Natural killer cell (primary cell): Measurements from ENCODE around the gene RGR. TPM values are rescaled to one million over a fixed set of nuclear protein-coding genes. Genes with fewer than 3 reads are reported as not detected.

Experiments
- ATAC-seq, 3 donors: fragments of 150-1000 bp in 2 of 3; fragments of 200-7000 bp in 1 of 3; cut with Tn5 transposase; 1 replicate in 1 of 3; 2 replicates in 2 of 3; pipeline ENCODE4 v1.10.0; 2021; ENCODE audit warnings: mild to moderate bottlenecking in 2 of 3, moderate library complexity in 2 of 3
- DNase-seq, 2 donors: peaks; one replicate each; pipeline versions ENCODE4 v3.0.0 to v3.0.0-alpha.2; 2013 to 2021; ENCODE audit warnings: mixed read lengths in 1 of 2
- H3K27ac ChIP-seq: one replicate; pipeline ENCODE4 v1.5.1; 2013; ENCODE audit warnings: mild to moderate bottlenecking, low read length
- H3K27me3 ChIP-seq: one replicate; pipeline ENCODE4 v1.6.1; 2013; ENCODE audit warnings: low read length; ENCODE audit not compliant: control insufficient read depth, insufficient read depth
- H3K36me3 ChIP-seq: one replicate; pipeline ENCODE4 v1.6.1; 2013; ENCODE audit warnings: low read length; ENCODE audit not compliant: control insufficient read depth, insufficient read depth
- H3K4me1 ChIP-seq: one replicate; pipeline ENCODE4 v1.6.1; 2013; ENCODE audit warnings: low read length; ENCODE audit not compliant: control insufficient read depth, insufficient read depth
- H3K4me3 ChIP-seq: one replicate; pipeline ENCODE4 v1.5.1; 2013; ENCODE audit warnings: low read length
- H3K9me3 ChIP-seq: one replicate; pipeline ENCODE4 v1.6.1; 2013; ENCODE audit warnings: low read length; ENCODE audit not compliant: control insufficient read depth, insufficient read depth
- H3K27ac Mint-ChIP-seq, 2 donors: one replicate each; pipeline ENCODE4 v1.8.0; 2022; ENCODE audit warnings: mild to moderate bottlenecking in 2 of 2, mixed read lengths in 2 of 2, moderate library complexity in 1 of 2
- H3K27me3 Mint-ChIP-seq, 2 donors: one replicate each; pipeline ENCODE4 v1.8.0; 2022; ENCODE audit warnings: low read depth in 2 of 2, mixed read lengths in 2 of 2
- H3K36me3 Mint-ChIP-seq: one replicate; pipeline ENCODE4 v1.8.0; 2022; ENCODE audit warnings: mixed read lengths
- H3K4me1 Mint-ChIP-seq, 2 donors: one replicate each; pipeline ENCODE4 v1.8.0; 2022; ENCODE audit warnings: mixed read lengths in 2 of 2
- H3K4me3 Mint-ChIP-seq: one replicate; pipeline ENCODE4 v1.8.0; 2022; ENCODE audit warnings: mild to moderate bottlenecking, moderate library complexity, mixed read lengths
- H3K9me3 Mint-ChIP-seq, 2 donors: one replicate each; pipeline ENCODE4 v1.8.0; 2022; ENCODE audit warnings: mixed read lengths in 2 of 2
- WGBS: methylation state at CpG from one replicate; pipeline ENCODE4 v1.1.7; 2013; ENCODE audit warnings: missing lambda C conversion rate; ENCODE audit not compliant: insufficient coverage; 5-methylcytosine and 5-hydroxymethylcytosine counted together
- intact Hi-C: fragments of 100-400 bp; cut with micrococcal nuclease; formaldehyde crosslinking; loops from one replicate; pipeline ENCODE4 v1.14.2; 2022
- total RNA-seq, 4 donors: library from RNA; stranded (reverse); fragments of 120-200 nt in 1 of 4; gene quantifications; one replicate each; pipeline versions ENCODE4 v1.2.3 to v1.2.4, GENCODE V29; 2013 to 2022
- TF ChIP-seq, protein P1 (sequence below): fragments of 200-600 bp; IDR thresholded peaks from one replicate; pipeline ENCODE4 v1.8.0; 2022; ENCODE audit warnings: antibody characterized with exemption

RGR gene
- total RNA-seq, 3 donors from 2014 or later (not counting 1 experiment from before 2014, with no cell fraction given), result not detected

- no peaks in the 10 kb centered on the region for H3K9me3 Mint-ChIP-seq
- ATAC-seq, result no peak
- Histone ChIP-seq H3K4me3 (no peak overlapping the region), H3K36me3 (no peaks in the 10 kb centered on the region), H3K27me3 (no peaks in the 10 kb centered on the region), H3K4me1 (no peaks in the 10 kb centered on the region), H3K27ac (no peak overlapping the region), H3K9me3 (no peaks in the 10 kb centered on the region)
- TF ChIP-seq, protein P1, sequence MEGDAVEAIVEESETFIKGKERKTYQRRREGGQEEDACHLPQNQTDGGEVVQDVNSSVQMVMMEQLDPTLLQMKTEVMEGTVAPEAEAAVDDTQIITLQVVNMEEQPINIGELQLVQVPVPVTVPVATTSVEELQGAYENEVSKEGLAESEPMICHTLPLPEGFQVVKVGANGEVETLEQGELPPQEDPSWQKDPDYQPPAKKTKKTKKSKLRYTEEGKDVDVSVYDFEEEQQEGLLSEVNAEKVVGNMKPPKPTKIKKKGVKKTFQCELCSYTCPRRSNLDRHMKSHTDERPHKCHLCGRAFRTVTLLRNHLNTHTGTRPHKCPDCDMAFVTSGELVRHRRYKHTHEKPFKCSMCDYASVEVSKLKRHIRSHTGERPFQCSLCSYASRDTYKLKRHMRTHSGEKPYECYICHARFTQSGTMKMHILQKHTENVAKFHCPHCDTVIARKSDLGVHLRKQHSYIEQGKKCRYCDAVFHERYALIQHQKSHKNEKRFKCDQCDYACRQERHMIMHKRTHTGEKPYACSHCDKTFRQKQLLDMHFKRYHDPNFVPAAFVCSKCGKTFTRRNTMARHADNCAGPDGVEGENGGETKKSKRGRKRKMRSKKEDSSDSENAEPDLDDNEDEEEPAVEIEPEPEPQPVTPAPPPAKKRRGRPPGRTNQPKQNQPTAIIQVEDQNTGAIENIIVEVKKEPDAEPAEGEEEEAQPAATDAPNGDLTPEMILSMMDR, result no peak
- no peak for DNase-seq
- H3K27me3 Mint-ChIP-seq, result no peaks in the 10 kb centered on the region
- intact Hi-C loops, result no loop called here
- 92% methylated on average over 10 of the region's 11 CpGs for WGBS
- H3K36me3 Mint-ChIP-seq, result no peaks in the 10 kb centered on the region
- H3K27ac Mint-ChIP-seq, result no peak overlapping the region
- H3K4me3 Mint-ChIP-seq, result no peak overlapping the region
- H3K4me1 Mint-ChIP-seq, result peaks cover 0 to 7% of the 10 kb centered on the region in 2 donors
These were observed 31.8 kb upstream of the RGR start for GRCh38 chr10:84213076-84213475.

DNA sequence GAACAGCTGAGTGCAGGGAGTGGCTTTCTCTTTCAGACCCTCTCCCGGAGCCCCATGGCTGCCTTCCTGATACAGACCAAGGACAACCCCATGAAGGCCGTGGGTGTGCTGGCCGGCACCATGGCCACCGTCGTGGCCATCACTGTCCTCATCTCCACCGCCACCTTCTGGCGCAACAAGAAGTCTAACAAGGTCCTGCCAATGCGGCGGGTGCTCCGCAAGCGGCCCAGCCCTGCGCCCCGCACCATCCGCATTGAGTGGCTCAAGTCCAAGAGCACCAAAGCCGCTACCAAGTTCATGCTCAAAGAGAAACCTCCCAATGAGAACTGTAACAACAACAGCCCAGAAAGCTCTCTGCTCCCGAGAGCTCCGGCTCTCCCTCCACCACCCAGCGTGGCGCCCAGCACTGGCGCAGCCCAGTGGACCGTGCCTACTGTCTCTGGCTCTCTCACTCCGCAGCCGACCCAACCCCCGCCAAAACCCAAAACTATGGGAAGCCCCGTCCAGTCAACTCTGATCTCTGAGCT lies 30.7 kb upstream of the RGR start:
- H3K4me3 ChIP-seq, result no peak overlapping the region
- DNase-seq, result no peak
- peak; percentile 8 to 55 (median 28) for ATAC-seq
- peaks cover 0 to 7% of the 10 kb centered on the region in 2 donors for H3K4me1 Mint-ChIP-seq
- no peaks in the 10 kb centered on the region for H3K36me3 ChIP-seq
- H3K9me3 Mint-ChIP-seq, result no peaks in the 10 kb centered on the region
- no peak overlapping the region for H3K27ac ChIP-seq
- peak overlapping the region; percentile 51 for H3K4me3 Mint-ChIP-seq
- H3K27me3 ChIP-seq, result no peaks in the 10 kb centered on the region
- 76% methylated on average over 25 of the region's 25 CpGs for WGBS
- no peaks in the 10 kb centered on the region for H3K36me3 Mint-ChIP-seq
- H3K27ac Mint-ChIP-seq, result no peak overlapping the region
- H3K9me3 ChIP-seq, result no peaks in the 10 kb centered on the region
- intact Hi-C loops, result loop anchor here (2.0 kb wide), 1 partner anchor 65 kb away; no protein-coding TSS in a partner anchor
- H3K4me1 ChIP-seq, result no peaks in the 10 kb centered on the region
- TF ChIP-seq, protein P1, result no peak
- H3K27me3 Mint-ChIP-seq, result no peaks in the 10 kb centered on the region

GRCh38 chr10:84214612-84215235 lies 30.1 kb upstream of the RGR start:
- peaks cover 0 to 5% of the 10 kb centered on the region in 2 donors for H3K27me3 Mint-ChIP-seq
- H3K36me3 ChIP-seq, result no peaks in the 10 kb centered on the region
- intact Hi-C loops, result loop anchor here (2.0 kb wide), 1 partner anchor 66 kb away; no protein-coding TSS in a partner anchor
- H3K4me1 Mint-ChIP-seq, result peaks cover 0 to 7% of the 10 kb centered on the region in 2 donors
- H3K4me3 Mint-ChIP-seq, result peak overlapping the region; percentile 51
- peak; percentile 54 to 57 for DNase-seq
- peak; percentile 73 to 97 (median 92) for ATAC-seq
- no peaks in the 10 kb centered on the region for H3K27me3 ChIP-seq
- no peaks in the 10 kb centered on the region for H3K9me3 ChIP-seq
- H3K9me3 Mint-ChIP-seq, result no peaks in the 10 kb centered on the region
- no peak overlapping the region for H3K4me3 ChIP-seq
- H3K4me1 ChIP-seq, result no peaks in the 10 kb centered on the region
- H3K36me3 Mint-ChIP-seq, result no peaks in the 10 kb centered on the region
- H3K27ac ChIP-seq, result no peak overlapping the region
- no peak overlapping the region for H3K27ac Mint-ChIP-seq
- 56% methylated on average over 12 of the region's 12 CpGs for WGBS
- TF ChIP-seq, protein P1, result peak; percentile 61
